GM19324 (cell line): ENCODE measurements around the gene FOXO1.
A peak's percentile ranks its signal among the peaks of the same experiment; 100 is the strongest.

Experiments used
- ATAC-seq: cut with Tn5 transposase; IDR thresholded peaks from one replicate; pipeline ENCODE4 v1.9.1; 2021; ENCODE audit warnings: mild to moderate bottlenecking, moderate library complexity; ENCODE audit not compliant: unreplicated experiment, low FRiP score

FOXO1 gene

GRCh38 chr13:40553356-40553755, 113.1 kb downstream of the FOXO1 start:
- no peak for ATAC-seq

DNA sequence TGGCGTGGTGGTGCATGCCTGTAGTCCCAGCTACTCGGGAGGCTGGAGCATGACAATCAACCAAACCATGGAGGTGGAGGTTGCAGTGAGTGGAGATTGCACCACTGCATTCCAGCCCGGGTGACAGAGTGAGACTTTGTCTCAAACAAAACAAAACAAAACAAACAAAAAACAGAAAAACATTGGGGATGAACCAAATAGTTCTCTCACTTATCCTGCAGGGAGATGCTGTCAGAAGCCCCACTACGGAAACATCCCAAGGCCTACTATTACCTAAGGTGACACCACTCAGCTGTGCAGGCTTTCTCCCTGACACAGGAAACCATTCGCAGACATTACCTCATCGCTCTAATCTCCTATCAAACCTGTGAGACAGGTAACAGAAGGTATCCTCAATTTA, 113.5 kb downstream of the FOXO1 start:
- no peak for ATAC-seq

GRCh38 chr13:40550130-40550529, 116.3 kb downstream of the FOXO1 start:
- ATAC-seq = no peak

GRCh38 chr13:40549500-40550094, 116.8 kb downstream of the FOXO1 start:
- no peak for ATAC-seq

GRCh38 chr13:40547591-40548315, 118.7 kb downstream of the FOXO1 start:
- ATAC-seq = no peak

GRCh38 chr13:40546047-40546446, 120.4 kb downstream of the FOXO1 start:
- no peak for ATAC-seq

DNA sequence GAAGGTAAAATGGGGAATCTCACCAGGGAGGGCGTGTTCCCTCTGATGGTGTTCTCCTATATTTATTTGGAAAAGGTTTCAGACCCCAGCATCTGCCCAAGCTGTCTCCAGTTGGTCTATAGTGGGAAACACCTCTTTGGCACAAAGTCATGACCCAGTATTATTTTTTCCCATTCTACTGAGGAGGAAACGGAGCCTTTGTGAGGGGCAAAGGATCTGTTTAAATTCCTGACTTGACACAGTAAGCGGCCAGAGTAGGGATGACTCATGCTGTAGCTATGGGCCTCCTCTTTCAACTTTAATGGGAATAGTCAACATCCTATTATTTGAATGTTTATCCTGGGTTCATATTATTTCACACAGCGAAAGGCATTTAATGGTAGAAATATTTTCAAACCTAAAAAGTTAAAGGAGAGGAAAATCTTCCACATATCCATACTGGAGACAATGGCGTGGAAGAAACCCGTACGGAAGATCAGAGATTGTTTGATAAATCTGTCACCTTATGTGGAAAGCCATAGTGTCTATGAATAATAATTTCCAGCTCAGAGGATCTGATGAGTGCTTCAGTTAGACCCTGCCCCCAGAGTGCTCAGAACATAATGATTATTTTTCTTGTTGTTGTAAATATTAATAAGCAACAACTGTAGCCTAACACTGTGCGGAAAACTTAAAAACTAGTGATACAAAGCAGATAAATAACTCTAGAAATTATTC, 126.0 kb downstream of the FOXO1 start:
- ATAC-seq = no peak

GRCh38 chr13:40539576-40540327, 126.7 kb downstream of the FOXO1 start:
- ATAC-seq = no peak

- no peak for ATAC-seq
Measured at GRCh38 chr13:40537146-40537895, 129.1 kb downstream of the FOXO1 start.

GRCh38 chr13:40536443-40537113, 129.9 kb downstream of the FOXO1 start:
- no peak for ATAC-seq

DNA sequence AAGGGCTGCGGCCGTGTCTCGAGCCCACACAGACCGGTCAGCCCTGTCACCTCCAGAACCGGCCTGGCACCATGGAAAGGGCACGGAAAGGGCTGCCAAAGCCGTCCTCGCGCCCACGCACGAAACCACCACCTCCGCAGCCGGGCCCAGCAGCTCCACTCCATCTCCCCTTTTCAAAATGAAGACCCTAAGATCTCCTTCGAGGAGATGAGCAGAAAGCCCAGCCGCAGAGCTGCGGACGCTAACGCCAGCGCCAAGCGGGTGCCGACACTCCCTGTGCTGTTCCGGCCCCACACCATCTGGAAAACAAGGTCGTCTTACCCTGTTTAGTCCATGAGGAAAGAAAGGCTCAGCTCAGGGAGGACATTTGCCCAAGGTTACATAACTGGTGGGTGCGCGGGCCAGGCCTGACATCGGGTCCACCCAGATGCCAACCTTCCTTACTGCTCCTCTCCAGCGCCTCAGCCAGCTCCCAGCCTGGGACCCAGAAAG, 131.1 kb downstream of the FOXO1 start:
- ATAC-seq = no peak

GRCh38 chr13:40534456-40534855, 132.0 kb downstream of the FOXO1 start:
- no peak for ATAC-seq

DNA sequence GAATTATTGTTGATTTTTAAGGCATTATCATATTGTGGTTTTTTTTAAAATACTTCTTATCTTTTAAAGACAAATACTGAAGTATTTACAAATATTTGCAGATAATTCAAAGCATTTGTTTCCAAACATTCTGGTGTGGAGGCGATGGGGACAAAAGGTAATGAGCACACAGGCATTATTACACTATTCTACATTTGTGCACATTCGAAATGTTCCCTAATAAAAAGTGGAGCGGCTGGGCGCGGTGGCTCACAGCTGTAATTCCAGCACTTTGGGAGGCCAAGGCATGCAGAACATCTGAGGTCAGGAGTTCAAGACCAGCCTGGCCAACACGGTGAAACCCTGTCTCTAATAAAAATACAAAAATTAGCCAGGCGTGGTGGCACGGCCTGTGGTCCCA, 133.4 kb downstream of the FOXO1 start:
- no peak for ATAC-seq

DNA sequence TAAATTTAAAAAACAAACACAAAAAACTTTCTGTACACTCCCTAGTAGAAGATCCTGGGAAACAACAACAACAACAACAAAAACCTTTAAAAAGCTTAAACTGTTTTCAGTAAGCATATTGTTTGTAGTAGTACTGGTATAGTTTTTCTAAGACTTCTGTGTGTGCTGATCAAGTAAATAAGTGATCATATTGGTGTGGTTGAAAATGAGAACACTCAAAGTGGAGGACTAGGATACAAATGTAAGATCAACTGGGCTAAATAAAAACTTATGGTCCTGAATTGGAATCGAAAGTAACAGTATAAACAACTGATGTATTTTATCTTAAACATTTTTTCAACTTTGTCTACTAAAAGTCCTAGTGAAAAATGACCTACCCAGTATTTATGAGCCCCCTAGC, 135.5 kb downstream of the FOXO1 start:
- no peak for ATAC-seq

- no peak for ATAC-seq
Measured at GRCh38 chr13:40528881-40529280, 137.6 kb downstream of the FOXO1 start.

GRCh38 chr13:40527914-40528313, 138.5 kb downstream of the FOXO1 start:
- no peak for ATAC-seq

- no peak for ATAC-seq
Measured at GRCh38 chr13:40522282-40522681, 144.2 kb downstream of the FOXO1 start.

DNA sequence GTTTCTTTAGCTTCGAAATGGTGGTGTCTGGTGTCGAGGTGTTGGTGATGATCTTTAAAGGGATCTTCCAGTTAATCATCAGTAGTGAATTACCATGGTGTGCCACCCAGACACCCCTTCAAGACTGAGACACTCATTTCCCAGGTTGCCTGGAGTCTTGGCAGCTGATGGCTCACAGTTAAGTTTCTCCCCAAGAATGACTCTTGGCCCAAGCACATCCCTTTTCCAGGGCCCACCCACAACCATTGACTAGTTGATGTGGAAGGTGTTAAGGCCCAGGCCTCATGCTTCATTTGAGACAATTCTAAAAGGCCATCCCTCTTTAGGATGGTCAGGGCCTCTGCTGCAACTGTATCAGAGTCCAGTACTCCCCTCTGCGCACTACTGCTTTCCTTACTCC, 145.5 kb downstream of the FOXO1 start:
- no peak for ATAC-seq

- ATAC-seq = no peak
Measured at GRCh38 chr13:40519637-40520036, 146.8 kb downstream of the FOXO1 start.

- peak; percentile 36 for ATAC-seq
Measured at GRCh38 chr13:40518481-40518882, 148.0 kb downstream of the FOXO1 start.
